MM.1S (cell line): ENCODE measurements around the gene RGR.

ENCODE experiments used
- DNase-seq: peaks from one replicate; pipeline ENCODE4 v3.0.0-alpha.2; 2015
- H2AFZ ChIP-seq: fragments of 300-600 bp; sonication (generic); 2 replicates; pipeline ENCODE4 v1.6.0; 2016; ENCODE audit warnings: antibody characterized with exemption, low read length
- H3F3A ChIP-seq: fragments of 300-600 bp; sonication (generic); 2 replicates; pipeline ENCODE4 v1.6.1; 2016; ENCODE audit warnings: mild to moderate bottlenecking, antibody characterized with exemption, low read length, moderate library complexity, mixed read lengths; ENCODE audit not compliant: insufficient read depth
- H3K27ac ChIP-seq: fragments of 300-600 bp; sonication (generic); 2 replicates; pipeline ENCODE4 v1.5.1; 2016; ENCODE audit warnings: mild to moderate bottlenecking, low read length
- H3K27me3 ChIP-seq: fragments of 300-600 bp; sonication (generic); replicated peaks from 2 replicates; pipeline ENCODE4 v1.6.0; 2016; ENCODE audit warnings: low read length; ENCODE audit not compliant: insufficient read depth
- H3K36me3 ChIP-seq: fragments of 300-600 bp; sonication (generic); replicated peaks from 2 replicates; pipeline ENCODE4 v1.6.1; 2016; ENCODE audit warnings: mild to moderate bottlenecking, low read length, mixed read lengths; ENCODE audit not compliant: insufficient read depth
- H3K4me1 ChIP-seq: fragments of 300-600 bp; sonication (generic); 2 replicates; pipeline ENCODE4 v1.6.1; 2016; ENCODE audit warnings: low read length, mixed read lengths
- H3K4me2 ChIP-seq: fragments of 300-600 bp; sonication (generic); 2 replicates; pipeline ENCODE4 v1.6.0; 2016; ENCODE audit warnings: low read depth, low read length
- H3K4me3 ChIP-seq: fragments of 300-600 bp; sonication (generic); 2 replicates; pipeline ENCODE4 v1.5.1; 2016; ENCODE audit warnings: low read length, mixed read lengths
- H3K79me2 ChIP-seq: fragments of 300-600 bp; sonication (generic); 2 replicates; pipeline ENCODE4 v1.6.1; 2016; ENCODE audit warnings: mixed run types, low read length, mixed read lengths
- H3K9ac ChIP-seq: fragments of 300-600 bp; sonication (generic); 2 replicates; pipeline ENCODE4 v1.6.1; 2016; ENCODE audit warnings: low read length, mixed read lengths
- H3K9me2 ChIP-seq: fragments of 300-600 bp; sonication (generic); replicated peaks from 2 replicates; pipeline ENCODE4 v1.6.1; 2016; ENCODE audit warnings: mild to moderate bottlenecking, low read length, mixed read lengths; ENCODE audit not compliant: insufficient read depth
- H3K9me3 ChIP-seq: fragments of 300-600 bp; sonication (generic); replicated peaks from 2 replicates; pipeline ENCODE4 v1.6.1; 2016; ENCODE audit warnings: mild to moderate bottlenecking, low read length, mixed read lengths; ENCODE audit not compliant: insufficient read depth
- H4K20me1 ChIP-seq: fragments of 300-600 bp; sonication (generic); 2 replicates; pipeline ENCODE4 v1.6.1; 2016; ENCODE audit warnings: mild to moderate bottlenecking, low read length, moderate library complexity, mixed read lengths; ENCODE audit not compliant: insufficient read depth
- CTCF ChIP-seq: fragments of 300-600 bp; sonication (generic); IDR thresholded peaks from 2 replicates; pipeline ENCODE4 v1.5.1; 2016; ENCODE audit warnings: antibody characterized with exemption, low read length, mixed read lengths
- EZH2 ChIP-seq: fragments of 300-600 bp; sonication (generic); optimal IDR thresholded peaks from 2 replicates; pipeline ENCODE3; 2017; ENCODE audit warnings: low read depth, mild to moderate bottlenecking, antibody characterized with exemption, low read length, mixed read lengths
- EZH2phosphoT487 ChIP-seq: fragments of 300-600 bp; sonication (generic); IDR thresholded peaks from 2 replicates; pipeline ENCODE4 v1.6.1; 2018; ENCODE audit warnings: antibody characterized with exemption, low read length

RGR gene

GRCh38 chr10:84225427-84226173 is 19.3 kb upstream of the RGR start, which contains the start of gene LRIT2:
Gene LRIT2 (minus strand): TSS chr10:84225544. CDS start chr10:84225520, 24 bp downstream.
- Histone ChIP-seq H3K36me3 (no peaks in the 10 kb centered on the region; the same call in 1 of the 2 replicates), H3K4me1 (no peaks in the 10 kb centered on the region), H3K79me2 (no peaks in the 10 kb centered on the region), H3K9ac (no peak within 1 kb of the TSS), H3K4me2 (no peak within 1 kb of the TSS), H3K27ac (no peak within 1 kb of the TSS), H3K9me3 (no peaks in the 10 kb centered on the region), H3K27me3 (no peaks in the 10 kb centered on the region), H3K9me2 (no peaks in the 10 kb centered on the region), H4K20me1 (no peaks in the 10 kb centered on the region), H3K4me3 (no peak within 1 kb of the TSS), H2AFZ (no peak within 1 kb of the TSS), H3F3A (no peaks in the 10 kb centered on the region)
- TF ChIP-seq EZH2 (no peak), EZH2phosphoT487 (no peak), CTCF (no peak)
- DNase-seq: no peak

GRCh38 chr10:84226616-84227015 is 18.2 kb upstream of the RGR start:
- no peak for DNase-seq
- no peak for TF ChIP-seq EZH2
- TF ChIP-seq EZH2phosphoT487: no peak
- TF ChIP-seq CTCF: no peak
- Histone ChIP-seq H3F3A (no peaks in the 10 kb centered on the region), H3K4me2 (no peak overlapping the region), H3K4me3 (no peak overlapping the region), H2AFZ (no peak overlapping the region), H3K9me2 (no peaks in the 10 kb centered on the region), H4K20me1 (no peaks in the 10 kb centered on the region), H3K36me3 (no peaks in the 10 kb centered on the region), H3K9ac (no peak overlapping the region), H3K27ac (no peak overlapping the region), H3K4me1 (no peaks in the 10 kb centered on the region), H3K9me3 (no peaks in the 10 kb centered on the region), H3K79me2 (no peaks in the 10 kb centered on the region), H3K27me3 (no peaks in the 10 kb centered on the region)

GRCh38 chr10:84227810-84228209 is 17.0 kb upstream of the RGR start:
- TF ChIP-seq CTCF (no peak), EZH2phosphoT487 (no peak), EZH2 (no peak)
- H2AFZ ChIP-seq: no peak overlapping the region
- no peaks in the 10 kb centered on the region for H3K79me2 ChIP-seq
- DNase-seq: no peak
- H3K9ac ChIP-seq: no peak overlapping the region
- no peaks in the 10 kb centered on the region for H4K20me1 ChIP-seq
- no peaks in the 10 kb centered on the region for H3K9me2 ChIP-seq
- no peaks in the 10 kb centered on the region for H3K27me3 ChIP-seq
- H3K4me2 ChIP-seq: no peak overlapping the region
- H3K27ac ChIP-seq: no peak overlapping the region
- H3K36me3 ChIP-seq: no peaks in the 10 kb centered on the region
- H3K9me3 ChIP-seq: no peaks in the 10 kb centered on the region
- H3K4me1 ChIP-seq: no peaks in the 10 kb centered on the region
- no peak overlapping the region for H3K4me3 ChIP-seq
- H3F3A ChIP-seq: no peaks in the 10 kb centered on the region
